ENCODE results near the gene BFSP2.
"Not testable (repeated sequence)": the region's sequence is repeated elsewhere in the genome, so short reads cannot be mapped to it uniquely, and the experiment has no call there.

GRCh38 chr3:133473472-133474191 lies 73.8 kb downstream of the BFSP2 start:
- TF ChIP-seq EZH2 (IDR thresholded peaks at IDR 0.05; ENCODE audit: borderline replicate concordance, low read length); CTCF (conservative IDR thresholded peaks at IDR 0.05 in 1 of 2, IDR thresholded peaks at IDR 0.05 in 1 of 2; ENCODE audit: extremely low read depth in 1 of 2, insufficient read depth in 1 of 2, low read depth in 1 of 2, low read length in 2 of 2): not testable (repeated sequence)

All from mammary epithelial cell (primary cell).